K562 (cell line): ENCODE data around the gene TRIM37. TPM values are rescaled to one million over a fixed set of nuclear protein-coding genes. Genes with fewer than 3 reads are reported as not detected.

ENCODE experiments used
- BRCA1 ChIP-seq, 2 experiments: fragments of 450-650 bp in 1 of 2; sonication (generic) in 1 of 2; formaldehyde crosslinking in 1 of 2; IDR thresholded peaks; 2 replicates each; pipeline versions ENCODE4 v1.5.0 to v1.6.1; 2017 to 2020; ENCODE audit warnings: mild to moderate bottlenecking in 1 of 2, missing genetic modification reagents in 1 of 2
- CEBPZ ChIP-seq: fragments of 150-350 bp; IDR thresholded peaks from 2 replicates; pipeline ENCODE4 v1.6.1; 2014; ENCODE audit warnings: low read depth, mild to moderate bottlenecking, low read length, borderline replicate concordance
- DNMT1 ChIP-seq: fragments of 450-650 bp; IDR thresholded peaks from 2 replicates; pipeline ENCODE4 v1.6.1; 2016; ENCODE audit warnings: antibody characterized with exemption, mild to moderate bottlenecking
- E2F4 ChIP-seq: sonication (generic); formaldehyde crosslinking; IDR thresholded peaks from 2 replicates; pipeline ENCODE4 v1.8.0; 2022; ENCODE audit warnings: mild to moderate bottlenecking, low read depth, missing genetic modification reagents
- ILF3 ChIP-seq: fragments of 450-650 bp; IDR thresholded peaks from 2 replicates; pipeline ENCODE4 v1.6.1; 2018; ENCODE audit warnings: antibody characterized with exemption, mild to moderate bottlenecking, moderate library complexity, borderline replicate concordance
- MEIS2 ChIP-seq: fragments of 450-650 bp; IDR thresholded peaks from 2 replicates; pipeline ENCODE4 v1.6.1; 2014; ENCODE audit warnings: mild to moderate bottlenecking; ENCODE audit not compliant: partially characterized antibody
- NEUROD1 ChIP-seq: fragments of 150-350 bp; IDR thresholded peaks from 2 replicates; pipeline ENCODE4 v1.6.1; 2014; ENCODE audit warnings: borderline replicate concordance, low read length, low read depth; ENCODE audit not compliant: partially characterized antibody
- NR2F6 ChIP-seq: fragments of 450-650 bp; formaldehyde crosslinking; IDR thresholded peaks from 2 replicates; pipeline ENCODE4 v1.4.0; 2020; ENCODE audit warnings: mild to moderate bottlenecking
- RB1 ChIP-seq: fragments of 450-650 bp; IDR thresholded peaks from 2 replicates; pipeline ENCODE4 v1.6.1; 2017; ENCODE audit warnings: low read depth, mild to moderate bottlenecking
- RCOR1 ChIP-seq, 2 experiments: IDR thresholded peaks; 2 replicates each; pipeline ENCODE4 v1.6.1; 2012; ENCODE audit warnings: low read depth in 2 of 2, low read length in 2 of 2, borderline replicate concordance in 1 of 2, improper control_type of control experiment in 1 of 2
- RUNX1 ChIP-seq: sonication (generic); IDR thresholded peaks from 2 replicates; pipeline ENCODE4 v1.6.1; 2016; ENCODE audit warnings: antibody characterized with exemption, low read depth
- SAP30 ChIP-seq: fragments of 200-600 bp; sonication (generic); IDR thresholded peaks from 2 replicates; pipeline ENCODE4 v1.6.1; 2012; ENCODE audit warnings: borderline replicate concordance, low read depth, mild to moderate bottlenecking, moderate library complexity, low read length, control low read depth, inconsistent platforms; ENCODE audit not compliant: insufficient read depth, poor library complexity, severe bottlenecking
- TFE3 ChIP-seq: fragments of 450-650 bp; formaldehyde crosslinking; IDR thresholded peaks from 2 replicates; pipeline ENCODE4 v1.4.0; 2020; ENCODE audit warnings: mild to moderate bottlenecking, mixed read lengths
- ZC3H4 ChIP-seq: sonication (generic); formaldehyde crosslinking; IDR thresholded peaks from 2 replicates; pipeline ENCODE4 v1.9.0; 2021; ENCODE audit warnings: missing genetic modification reagents, borderline replicate concordance
- ZC3H8 ChIP-seq: fragments of 450-650 bp; IDR thresholded peaks from 2 replicates; pipeline ENCODE4 v1.6.1; 2017
- ZHX1 ChIP-seq: fragments of 150-350 bp; conservative IDR thresholded peaks from 2 replicates; pipeline ENCODE4 v1.6.1; 2014; ENCODE audit warnings: low read length
- polyA plus RNA-seq, 8 experiments: library from polyadenylated mRNA; depleted of rRNA in 4 of 8; stranded (reverse) in 5 of 8; unstranded in 3 of 8; fragments of >200 nt; fragmentation: Nextera tagmentation in 2 of 8; fragmentation: Illumina TruSeq in 1 of 8; extraction: Ambion mirVana in 2 of 8; extraction: Trizol in 1 of 8; gene quantifications; 2 replicates each; pipeline versions ENCODE4 v1.2.1 to v1.2.3, GENCODE V29; 2011 to 2014; ENCODE audit warnings: inconsistent platforms in 1 of 8, missing spikeins in 1 of 8
- total RNA-seq, 7 experiments: library from RNA; depleted of rRNA in 6 of 7; stranded (reverse); fragments of >200 nt in 6 of 7; fragmentation: Illumina TruSeq in 2 of 7; extraction: Trizol in 2 of 7; gene quantifications; 2 replicates each; pipeline versions ENCODE4 v1.2.1 to v1.2.3, GENCODE V29; 2011 to 2021; ENCODE audit warnings: low replicate concordance in 1 of 7

TRIM37 gene
- total and polyA plus RNA-seq, 9 of the 15 experiments (the other 6 are each of a cell fraction or from before 2014, with no cell fraction given), result 4.5 to 31.4 (median 23.8) TPM

GRCh38 chr17:59106463-59107305 is at the start of gene TRIM37 (continued):
- TF ChIP-seq MEIS2, result peak; percentile 95
- TF ChIP-seq SAP30, result peak; percentile 74
- TF ChIP-seq ZHX1, result 0 out of 2 replicates have a peak, but pooled peaks have one; percentile 28
- TF ChIP-seq TFE3 (CRISPR knock-in tag), result peak; percentile 91
- TF ChIP-seq RUNX1, result peak; percentile 62; the same call in 1 of the 2 replicates
- TF ChIP-seq RCOR1 (IDR thresholded peaks at IDR 0.05; ENCODE audit: borderline replicate concordance in 1 of 2, low read depth in 2 of 2, low read length in 2 of 2), result peak in 1 of 2 experiments; percentile 84; a peak in 2 of 4 replicates
- no peak for TF ChIP-seq BRCA1 (IDR thresholded peaks at IDR 0.05)
- no peak for TF ChIP-seq BRCA1 (CRISPR knock-in tag; IDR thresholded peaks at IDR 0.05)
- no peak for TF ChIP-seq ZC3H4 (CRISPR knock-in tag)
- TF ChIP-seq RB1, result peak; percentile 95
- TF ChIP-seq NR2F6 (CRISPR knock-in tag), result peak; percentile 57; the same call in 1 of the 2 replicates
- TF ChIP-seq NEUROD1, result peak; percentile 66
- no peak for TF ChIP-seq DNMT1
- TF ChIP-seq CEBPZ, result no peak
- TF ChIP-seq ILF3, result no peak; the same call in 1 of the 2 replicates
- no peak for TF ChIP-seq ZC3H8
- TF ChIP-seq E2F4 (CRISPR knock-in tag), result peak; percentile 93; the same call in 1 of the 2 replicates
